Measurements from ENCODE around the gene IMPG2. TPM values are rescaled to one million over a fixed set of nuclear protein-coding genes. Genes with fewer than 3 reads are reported as not detected.

Gene IMPG2
- total RNA-seq, 4 donors from 2014 or later: 0.05 to 0.13 (median 0.11) TPM; not detected in 1

DNA sequence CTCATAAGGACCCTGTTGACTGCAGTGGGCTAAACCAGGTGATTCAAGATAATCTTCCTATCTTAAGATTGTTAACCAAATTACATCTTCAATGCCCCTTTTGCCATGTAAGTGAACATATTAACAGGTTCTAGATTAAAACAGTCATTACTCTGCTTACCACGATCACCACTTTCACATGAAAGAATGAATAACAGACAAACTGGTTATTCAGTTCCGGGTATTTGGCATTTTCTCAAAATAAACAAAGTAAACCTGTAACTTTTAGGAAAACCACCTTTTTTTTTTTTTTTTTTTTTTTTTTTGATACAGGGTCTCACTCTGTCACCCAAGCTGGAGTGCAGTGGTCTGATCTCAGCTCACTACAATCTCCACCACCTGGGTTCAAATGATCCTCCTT, 131.2 kb downstream of the IMPG2 start:
- DNase-seq (ENCODE audit: low spot score in 2 of 2): no peak
- WGBS, 2 donors: 69 to 91% methylated on average over 2 of the region's 2 CpGs
- intact Hi-C loops (cut with DNase I; ENCODE audit: low total_unique reads): no loop called here
- no peak overlapping the region for H3K4me3 ChIP-seq (ENCODE audit: low read depth, poor library complexity, severe bottlenecking)
- TF ChIP-seq POLR2A (IDR thresholded peaks at IDR 0.05) (no peak), CTCF (IDR thresholded peaks at IDR 0.05) (no peak)

GRCh38 chr3:101185341-101185740, 135.0 kb downstream of the IMPG2 start:
- H3K4me3 ChIP-seq (ENCODE audit: low read depth, poor library complexity, severe bottlenecking): no peak overlapping the region
- no peak for DNase-seq (ENCODE audit: low spot score in 2 of 2)
- WGBS, 2 donors: 91 to 97% methylated on average over 4 of the region's 4 CpGs
- TF ChIP-seq POLR2A (IDR thresholded peaks at IDR 0.05) (no peak), CTCF (IDR thresholded peaks at IDR 0.05) (no peak)
- intact Hi-C loops (cut with DNase I; ENCODE audit: low total_unique reads): no loop called here

- TF ChIP-seq CTCF (IDR thresholded peaks at IDR 0.05): no peak
- TF ChIP-seq POLR2A (IDR thresholded peaks at IDR 0.05): no peak
- no peak overlapping the region for H3K4me3 ChIP-seq (ENCODE audit: low read depth, poor library complexity, severe bottlenecking)
- intact Hi-C loops (cut with DNase I; ENCODE audit: low total_unique reads): no loop called here
- DNase-seq (ENCODE audit: low spot score in 2 of 2): no peak
These were observed 136.3 kb downstream of the IMPG2 start for GRCh38 chr3:101184111-101184510.

DNA sequence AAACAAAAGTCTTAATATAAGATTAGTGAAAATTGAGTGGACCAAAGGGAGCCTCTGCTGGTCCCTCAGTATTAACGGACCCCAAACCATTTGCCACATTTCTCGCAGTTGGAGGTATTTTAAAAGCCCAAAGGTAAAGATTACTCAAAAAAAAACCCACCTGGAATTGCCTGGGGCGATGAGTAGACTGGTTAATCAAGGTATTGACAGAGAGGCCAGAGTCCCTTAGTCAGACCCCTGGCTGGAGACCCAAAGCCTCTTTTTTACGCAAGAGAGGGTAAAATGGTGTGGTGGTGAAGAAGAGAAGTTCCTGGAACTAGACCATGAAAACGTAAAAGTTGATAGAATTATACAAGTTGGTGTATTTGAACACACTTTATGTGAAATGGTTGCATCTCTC, 137.2 kb downstream of the IMPG2 start:
- intact Hi-C loops (cut with DNase I; ENCODE audit: low total_unique reads): no loop called here
- TF ChIP-seq CTCF (IDR thresholded peaks at IDR 0.05) (no peak), POLR2A (IDR thresholded peaks at IDR 0.05) (no peak)
- DNase-seq (ENCODE audit: low spot score in 2 of 2): no peak
- WGBS, 2 donors: 90 to 91% methylated on average over 5 of the region's 5 CpGs
- H3K4me3 ChIP-seq (ENCODE audit: low read depth, poor library complexity, severe bottlenecking): no peak overlapping the region

- no peak for TF ChIP-seq CTCF (IDR thresholded peaks at IDR 0.05)
- no peak for TF ChIP-seq POLR2A (IDR thresholded peaks at IDR 0.05)
- DNase-seq (ENCODE audit: low spot score in 2 of 2): no peak
- 94 to 100% methylated on average over 1 of the region's 1 CpG for WGBS, 2 donors
- no peak overlapping the region for H3K4me3 ChIP-seq (ENCODE audit: low read depth, poor library complexity, severe bottlenecking)
- intact Hi-C loops (cut with DNase I; ENCODE audit: low total_unique reads): no loop called here
These were observed 137.6 kb downstream of the IMPG2 start for GRCh38 chr3:101182734-101183133.

- no peak for TF ChIP-seq POLR2A (IDR thresholded peaks at IDR 0.05)
- intact Hi-C loops (cut with DNase I; ENCODE audit: low total_unique reads): no loop called here
- DNase-seq (ENCODE audit: low spot score in 2 of 2): no peak
- H3K4me3 ChIP-seq (ENCODE audit: low read depth, poor library complexity, severe bottlenecking): no peak overlapping the region
These were observed 138.6 kb downstream of the IMPG2 start for GRCh38 chr3:101181801-101182200.

Data from lower leg skin (tissue), 4 donors.